ENCODE measurements around the gene REEP1. TPM values are rescaled to one million over a fixed set of nuclear protein-coding genes. Genes with fewer than 3 reads are reported as not detected.
"Not testable (repeated sequence)": the region's sequence is repeated elsewhere in the genome, so short reads cannot be mapped to it uniquely, and the experiment has no call there.

REEP1 gene
- polyA plus RNA-seq, 2 of the 4 experiments (the other 2 are of a cell fraction): 0.30 to 0.45 TPM

DNA sequence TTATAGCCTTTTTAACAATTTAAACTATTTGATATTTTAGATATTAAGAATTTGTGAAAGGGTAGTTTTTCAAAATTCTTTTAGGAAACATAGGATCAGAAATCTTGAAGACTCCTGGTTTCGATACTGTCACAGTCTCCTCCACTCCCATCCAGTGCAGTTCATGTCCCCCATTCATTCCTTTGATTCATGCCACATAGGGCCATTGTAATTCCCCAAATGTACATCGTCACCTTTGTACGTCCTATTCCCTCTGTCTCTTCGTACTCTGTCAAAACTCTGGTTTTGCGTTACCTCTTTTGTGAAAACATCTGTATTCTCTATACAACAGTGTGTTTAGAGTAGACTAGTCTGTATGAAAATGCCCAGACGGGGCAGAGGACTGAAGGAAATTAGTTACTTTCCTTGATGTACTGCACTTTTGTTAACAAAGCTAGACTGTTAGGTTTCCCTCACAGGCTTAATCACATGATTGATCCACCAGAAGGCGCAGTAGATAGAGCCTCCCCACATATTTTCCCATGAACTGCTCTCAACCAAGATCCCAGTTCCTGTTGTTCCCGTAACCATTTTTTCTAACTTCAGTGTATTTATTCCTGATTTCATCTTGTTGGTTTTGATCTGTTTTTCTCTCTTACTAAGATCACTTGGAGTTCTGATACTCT lies 135.6 kb downstream of the REEP1 start:
- 91% methylated on average over 8 of the region's 8 CpGs for WGBS (ENCODE audit: missing lambda C conversion rate)
- CTCF ChIA-PET: interaction anchor here (1.4 kb wide), 1 partner anchor 12 kb away, joined by 4 read pairs; no protein-coding TSS in a partner anchor
- Histone ChIP-seq H3K4me2 (no peak overlapping the region), H3K4me1 (peaks cover 11% of the 10 kb centered on the region; the same call in 1 of the 3 replicates), H3K9me3 (no peaks in the 10 kb centered on the region), H3K27ac (no peak overlapping the region), H3K4me3 (no peak overlapping the region)
- POLR2A ChIA-PET: no interaction called here
- FAIRE-seq (no peak), DNase-seq (ENCODE audit: low read depth in 1 of 2, low spot score in 1 of 2) (no peak), ATAC-seq (no peak)
- TF ChIP-seq ZFP36 (IDR thresholded peaks at IDR 0.05; ENCODE audit: borderline replicate concordance, partially characterized antibody): no peak
- TF ChIP-seq HOXB5 (CRISPR knock-in tag; IDR thresholded peaks at IDR 0.05): no peak
- TF ChIP-seq ESRRA (IDR thresholded peaks at IDR 0.05; ENCODE audit: borderline replicate concordance, low read length): no peak
- no peak for TF ChIP-seq NPAS2 (CRISPR knock-in tag; IDR thresholded peaks at IDR 0.05; ENCODE audit: borderline replicate concordance)
- TF ChIP-seq KDM1A (IDR thresholded peaks at IDR 0.05; ENCODE audit: low read depth): no peak
- TF ChIP-seq MAZ (IDR thresholded peaks at IDR 0.05; ENCODE audit: borderline replicate concordance, low read depth, low read length): no peak
- TF ChIP-seq, protein P1, sequence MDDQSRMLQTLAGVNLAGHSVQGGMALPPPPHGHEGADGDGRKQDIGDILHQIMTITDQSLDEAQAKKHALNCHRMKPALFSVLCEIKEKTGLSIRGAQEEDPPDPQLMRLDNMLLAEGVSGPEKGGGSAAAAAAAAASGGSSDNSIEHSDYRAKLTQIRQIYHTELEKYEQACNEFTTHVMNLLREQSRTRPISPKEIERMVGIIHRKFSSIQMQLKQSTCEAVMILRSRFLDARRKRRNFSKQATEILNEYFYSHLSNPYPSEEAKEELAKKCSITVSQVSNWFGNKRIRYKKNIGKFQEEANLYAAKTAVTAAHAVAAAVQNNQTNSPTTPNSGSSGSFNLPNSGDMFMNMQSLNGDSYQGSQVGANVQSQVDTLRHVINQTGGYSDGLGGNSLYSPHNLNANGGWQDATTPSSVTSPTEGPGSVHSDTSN (IDR thresholded peaks at IDR 0.05): no peak
- TF ChIP-seq, protein P2, sequence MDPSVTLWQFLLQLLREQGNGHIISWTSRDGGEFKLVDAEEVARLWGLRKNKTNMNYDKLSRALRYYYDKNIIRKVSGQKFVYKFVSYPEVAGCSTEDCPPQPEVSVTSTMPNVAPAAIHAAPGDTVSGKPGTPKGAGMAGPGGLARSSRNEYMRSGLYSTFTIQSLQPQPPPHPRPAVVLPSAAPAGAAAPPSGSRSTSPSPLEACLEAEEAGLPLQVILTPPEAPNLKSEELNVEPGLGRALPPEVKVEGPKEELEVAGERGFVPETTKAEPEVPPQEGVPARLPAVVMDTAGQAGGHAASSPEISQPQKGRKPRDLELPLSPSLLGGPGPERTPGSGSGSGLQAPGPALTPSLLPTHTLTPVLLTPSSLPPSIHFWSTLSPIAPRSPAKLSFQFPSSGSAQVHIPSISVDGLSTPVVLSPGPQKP (IDR thresholded peaks at IDR 0.05; ENCODE audit: low read depth, low read length): no peak
- no peak for TF ChIP-seq HOXA7 (CRISPR knock-in tag; IDR thresholded peaks at IDR 0.05)
- TF ChIP-seq HOXB13 (CRISPR knock-in tag; IDR thresholded peaks at IDR 0.05; ENCODE audit: low read depth): no peak
- TF ChIP-seq ZSCAN20 (CRISPR knock-in tag; IDR thresholded peaks at IDR 0.05): no peak
- no peak for TF ChIP-seq JUNB (IDR thresholded peaks at IDR 0.05)
- no peak for TF ChIP-seq JUN (IDR thresholded peaks at IDR 0.05)
- TF ChIP-seq HEYL (CRISPR knock-in tag; IDR thresholded peaks at IDR 0.05): no peak
- no peak for TF ChIP-seq MAFK (IDR thresholded peaks at IDR 0.05; ENCODE audit: partially characterized antibody)
- TF ChIP-seq, protein P3, sequence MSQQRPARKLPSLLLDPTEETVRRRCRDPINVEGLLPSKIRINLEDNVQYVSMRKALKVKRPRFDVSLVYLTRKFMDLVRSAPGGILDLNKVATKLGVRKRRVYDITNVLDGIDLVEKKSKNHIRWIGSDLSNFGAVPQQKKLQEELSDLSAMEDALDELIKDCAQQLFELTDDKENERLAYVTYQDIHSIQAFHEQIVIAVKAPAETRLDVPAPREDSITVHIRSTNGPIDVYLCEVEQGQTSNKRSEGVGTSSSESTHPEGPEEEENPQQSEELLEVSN (IDR thresholded peaks at IDR 0.05; ENCODE audit: borderline replicate concordance, low read depth): no peak
- TF ChIP-seq FOXS1 (CRISPR knock-in tag; IDR thresholded peaks at IDR 0.05): no peak
- TF ChIP-seq SMC3 (IDR thresholded peaks at IDR 0.05): no peak
- no peak for TF ChIP-seq CEBPB (IDR thresholded peaks at IDR 0.05)
- TF ChIP-seq EP300 (IDR thresholded peaks at IDR 0.05): no peak

DNA sequence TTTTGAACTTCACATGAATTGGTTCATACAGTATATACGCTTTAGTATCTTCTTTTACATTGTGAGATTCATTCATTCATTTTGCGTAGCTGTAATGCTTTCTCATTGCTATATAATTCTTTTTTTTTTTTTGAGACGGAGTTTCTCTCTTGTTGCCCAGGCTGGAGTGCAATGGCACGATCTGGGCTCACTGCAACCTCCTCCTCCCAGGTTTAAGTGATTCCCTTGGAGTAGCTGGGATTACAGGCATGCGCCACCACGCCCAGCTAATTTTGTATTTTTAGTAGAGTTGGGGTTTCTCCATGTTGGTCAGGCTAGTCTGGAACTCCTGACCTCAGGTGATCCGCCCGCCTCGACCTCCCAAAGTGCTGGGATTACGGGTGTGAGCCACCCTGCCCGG lies 136.9 kb downstream of the REEP1 start:
- Histone ChIP-seq H3K4me1 (peaks cover 15% of the 10 kb centered on the region; the same call in 1 of the 3 replicates), H3K4me3 (peak overlapping the region; percentile 65; the same call in 1 of the 3 replicates), H3K4me2 (peak overlapping the region; percentile 65)
- ChIA-PET POLR2A (interaction anchor here (1.4 kb wide), 1 partner anchor 240 kb away, joined by 5 read pairs; the partner anchor contains the start of gene KDM3A), CTCF (interaction anchor here (0.9 to 1.4 kb wide), 2 partner anchors 166 to 311 kb away, joined by 3 read pairs; no protein-coding TSS in a partner anchor)
- H3K9me3 ChIP-seq; FAIRE-seq; H3K27ac ChIP-seq; ATAC-seq; DNase-seq (ENCODE audit: low read depth in 1 of 2, low spot score in 1 of 2): not testable (repeated sequence)
- 89% methylated on average over 11 of the region's 11 CpGs for WGBS (ENCODE audit: missing lambda C conversion rate)

DNA sequence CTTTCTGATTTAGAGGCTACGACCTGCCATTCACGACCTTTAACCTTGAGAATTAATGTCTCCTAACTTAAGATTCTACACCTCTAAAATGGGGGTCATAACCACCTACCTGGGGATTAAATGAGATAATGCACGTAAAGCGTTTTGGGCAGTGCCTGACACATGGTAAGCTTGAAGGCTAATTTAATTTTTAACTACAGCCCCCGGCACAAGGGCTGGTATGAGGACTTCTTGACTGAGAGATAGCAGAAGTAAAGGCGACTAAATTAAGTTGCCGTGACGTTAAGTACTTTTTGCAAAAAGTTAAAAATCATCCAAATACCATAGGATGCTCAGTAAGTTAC lies 137.6 kb downstream of the REEP1 start:
- DNase-seq (ENCODE audit: low read depth in 1 of 2, low spot score in 1 of 2): no peak
- Histone ChIP-seq H3K4me1 (peaks cover 15% of the 10 kb centered on the region; the same call in 1 of the 3 replicates), H3K4me2 (peak overlapping the region; percentile 65), H3K4me3 (peak overlapping the region; percentile 65), H3K27ac (peak overlapping the region; percentile 91 to 95), H3K9me3 (no peaks in the 10 kb centered on the region)
- WGBS (ENCODE audit: missing lambda C conversion rate): 0% methylated on average over 8 of the region's 8 CpGs
- TF ChIP-seq EP300 (IDR thresholded peaks at IDR 0.05): no peak
- no peak for TF ChIP-seq ZC3H11A (IDR thresholded peaks at IDR 0.05)
- TF ChIP-seq, protein P2 (IDR thresholded peaks at IDR 0.05; ENCODE audit: low read depth, low read length): no peak
- TF ChIP-seq TP53 (CRISPR knock-in tag; IDR thresholded peaks at IDR 0.05): no peak
- TF ChIP-seq MYC (IDR thresholded peaks at IDR 0.05; ENCODE audit: borderline replicate concordance, low read length): no peak
- TF ChIP-seq, protein P4, sequence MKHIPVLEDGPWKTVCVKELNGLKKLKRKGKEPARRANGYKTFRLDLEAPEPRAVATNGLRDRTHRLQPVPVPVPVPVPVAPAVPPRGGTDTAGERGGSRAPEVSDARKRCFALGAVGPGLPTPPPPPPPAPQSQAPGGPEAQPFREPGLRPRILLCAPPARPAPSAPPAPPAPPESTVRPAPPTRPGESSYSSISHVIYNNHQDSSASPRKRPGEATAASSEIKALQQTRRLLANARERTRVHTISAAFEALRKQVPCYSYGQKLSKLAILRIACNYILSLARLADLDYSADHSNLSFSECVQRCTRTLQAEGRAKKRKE (CRISPR knock-in tag; IDR thresholded peaks at IDR 0.05; ENCODE audit: low read depth): no peak
- no peak for TF ChIP-seq RARB (CRISPR knock-in tag; IDR thresholded peaks at IDR 0.05)
- POLR2A ChIA-PET: interaction anchor here (1.4 kb wide), 1 partner anchor 241 kb away, joined by 5 read pairs; the partner anchor contains the start of gene KDM3A
- no peak for FAIRE-seq
- CTCF ChIA-PET: interaction anchor here (0.6 to 1.4 kb wide), 5 partner anchors 8 to 372 kb away, joined by 3 read pairs; no protein-coding TSS in a partner anchor
- ATAC-seq: no peak
